ENCODE measurements around the gene RETREG3. TPM values are rescaled to one million over a fixed set of nuclear protein-coding genes. Genes with fewer than 3 reads are reported as not detected.

RETREG3 gene
- total and polyA plus RNA-seq, 9 of the 15 experiments (the other 6 are each of a cell fraction or from before 2014, with no cell fraction given) = 4.1 to 39.0 (median 16.9) TPM

GRCh38 chr17:42629411-42630009 lies 20.3 kb upstream of the RETREG3 start (continued):
- no peak for TF ChIP-seq JUNB (CRISPR knock-in tag; conservative IDR thresholded peaks at IDR 0.05)
- peak; percentile 92 for TF ChIP-seq CBFA2T2 (conservative IDR thresholded peaks at IDR 0.05)
- no peak for TF ChIP-seq LCOR (CRISPR knock-in tag; IDR thresholded peaks at IDR 0.05)
- no peak for TF ChIP-seq PHTF2 (CRISPR knock-in tag; IDR thresholded peaks at IDR 0.05)
- no peak for TF ChIP-seq ZNF3 (CRISPR knock-in tag; IDR thresholded peaks at IDR 0.05)
- no peak for TF ChIP-seq ELF4 (CRISPR knock-in tag; IDR thresholded peaks at IDR 0.05)
- no peak for TF ChIP-seq ZNF518B (CRISPR knock-in tag; IDR thresholded peaks at IDR 0.05)
- TF ChIP-seq JUND (IDR thresholded peaks at IDR 0.05; ENCODE audit: borderline replicate concordance, low read depth, low read length) = no peak
- TF ChIP-seq JUND (tag; IDR thresholded peaks at IDR 0.05; ENCODE audit: borderline replicate concordance, low read depth, low read length) = peak; percentile 10; the same call in 1 of the 3 replicates
- no peak for TF ChIP-seq ZNF197 (CRISPR knock-in tag; IDR thresholded peaks at IDR 0.05; ENCODE audit: low read depth)
- TF ChIP-seq CC2D1A (IDR thresholded peaks at IDR 0.05) = peak; percentile 60; the same call in 1 of the 2 replicates
- TF ChIP-seq CCNT2 (IDR thresholded peaks at IDR 0.05; ENCODE audit: borderline replicate concordance, extremely low read depth, insufficient read length, low read depth, low read length) = peak; percentile 37
- TF ChIP-seq STAT5A (IDR thresholded peaks at IDR 0.05; ENCODE audit: borderline replicate concordance, low read length) = peak; percentile 95
- no peak for TF ChIP-seq U2AF2 (optimal IDR thresholded peaks at IDR 0.05; ENCODE audit: low read depth, low read length)
- TF ChIP-seq ZMIZ1 (IDR thresholded peaks at IDR 0.05; ENCODE audit: low read depth in 2 of 2, low read length in 2 of 2) = no peak
- no peak for TF ChIP-seq ZNF133 (CRISPR knock-in tag; IDR thresholded peaks at IDR 0.05)
- no peak for TF ChIP-seq CBX2 (IDR thresholded peaks at IDR 0.05; ENCODE audit: insufficient read depth, low read length, poor library complexity, severe bottlenecking)
- no peak for TF ChIP-seq FOXJ3 (CRISPR knock-in tag; IDR thresholded peaks at IDR 0.05)
- TF ChIP-seq ATF6 (CRISPR knock-in tag; IDR thresholded peaks at IDR 0.05) = no peak
